GM10266 (cell line): ENCODE measurements around the gene TBL3.

Source experiments
- DNase-seq: peaks from one replicate; pipeline ENCODE4 v3.0.0; 2012; ENCODE audit errors: extremely low spot score
- TF ChIP-seq, protein P1 (sequence below): IDR thresholded peaks from 2 replicates; pipeline ENCODE4 v1.5.1; 2012; ENCODE audit warnings: mild to moderate bottlenecking, low read depth; ENCODE audit not compliant: control insufficient read depth, insufficient read depth; ENCODE audit errors: missing control alignments

The TBL3 gene

DNA sequence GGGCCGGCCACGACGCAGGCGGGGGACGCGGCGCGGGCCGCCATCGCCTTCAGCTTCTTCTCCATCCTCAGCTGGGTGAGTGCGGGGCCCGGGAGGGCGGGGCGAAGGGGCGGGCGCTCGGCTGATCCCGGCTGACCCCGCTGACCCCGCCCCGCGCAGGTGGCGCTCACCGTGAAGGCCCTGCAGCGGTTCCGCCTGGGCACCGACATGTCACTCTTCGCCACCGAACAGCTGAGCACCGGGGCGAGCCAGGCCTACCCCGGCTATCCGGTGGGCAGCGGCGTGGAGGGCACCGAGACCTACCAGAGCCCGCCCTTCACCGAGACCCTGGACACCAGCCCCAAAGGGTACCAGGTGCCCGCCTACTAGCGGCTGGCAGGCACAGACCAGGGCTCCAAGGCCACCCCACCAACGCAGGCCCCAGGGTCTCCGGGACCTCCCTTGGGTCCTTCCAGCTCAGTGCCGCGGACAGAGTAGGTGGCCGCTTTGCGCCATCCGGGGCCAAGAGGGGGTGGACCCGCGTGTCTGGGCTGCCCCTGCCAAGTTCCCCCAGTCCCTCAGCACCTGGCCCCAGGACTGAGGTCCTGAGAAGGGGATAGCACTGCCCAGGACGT is 21.0 kb downstream of the TBL3 start:
- TF ChIP-seq, protein P1, sequence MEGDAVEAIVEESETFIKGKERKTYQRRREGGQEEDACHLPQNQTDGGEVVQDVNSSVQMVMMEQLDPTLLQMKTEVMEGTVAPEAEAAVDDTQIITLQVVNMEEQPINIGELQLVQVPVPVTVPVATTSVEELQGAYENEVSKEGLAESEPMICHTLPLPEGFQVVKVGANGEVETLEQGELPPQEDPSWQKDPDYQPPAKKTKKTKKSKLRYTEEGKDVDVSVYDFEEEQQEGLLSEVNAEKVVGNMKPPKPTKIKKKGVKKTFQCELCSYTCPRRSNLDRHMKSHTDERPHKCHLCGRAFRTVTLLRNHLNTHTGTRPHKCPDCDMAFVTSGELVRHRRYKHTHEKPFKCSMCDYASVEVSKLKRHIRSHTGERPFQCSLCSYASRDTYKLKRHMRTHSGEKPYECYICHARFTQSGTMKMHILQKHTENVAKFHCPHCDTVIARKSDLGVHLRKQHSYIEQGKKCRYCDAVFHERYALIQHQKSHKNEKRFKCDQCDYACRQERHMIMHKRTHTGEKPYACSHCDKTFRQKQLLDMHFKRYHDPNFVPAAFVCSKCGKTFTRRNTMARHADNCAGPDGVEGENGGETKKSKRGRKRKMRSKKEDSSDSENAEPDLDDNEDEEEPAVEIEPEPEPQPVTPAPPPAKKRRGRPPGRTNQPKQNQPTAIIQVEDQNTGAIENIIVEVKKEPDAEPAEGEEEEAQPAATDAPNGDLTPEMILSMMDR, result no peak
- no peak for DNase-seq

DNA sequence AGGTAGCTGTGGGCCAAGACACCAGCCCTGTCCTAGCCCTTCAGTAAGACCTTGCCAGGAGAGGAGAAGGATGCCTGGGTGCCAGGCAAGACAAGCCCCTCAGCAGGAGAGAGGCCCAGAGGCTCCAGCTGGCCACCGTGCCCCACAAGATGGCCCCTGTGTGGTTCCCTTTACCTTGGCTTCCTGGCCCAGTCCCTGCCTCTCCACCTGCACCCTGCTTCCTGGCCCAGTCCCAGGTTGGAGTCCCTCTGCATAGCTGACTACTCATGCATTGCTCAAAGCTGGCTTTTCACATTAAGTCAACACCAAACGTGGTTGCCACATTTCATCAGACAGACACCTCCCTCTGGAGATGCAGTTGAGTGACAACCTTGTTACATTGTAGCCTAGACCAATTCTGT is 21.9 kb downstream of the TBL3 start:
- TF ChIP-seq, protein P1, result no peak
- DNase-seq, result no peak

DNA sequence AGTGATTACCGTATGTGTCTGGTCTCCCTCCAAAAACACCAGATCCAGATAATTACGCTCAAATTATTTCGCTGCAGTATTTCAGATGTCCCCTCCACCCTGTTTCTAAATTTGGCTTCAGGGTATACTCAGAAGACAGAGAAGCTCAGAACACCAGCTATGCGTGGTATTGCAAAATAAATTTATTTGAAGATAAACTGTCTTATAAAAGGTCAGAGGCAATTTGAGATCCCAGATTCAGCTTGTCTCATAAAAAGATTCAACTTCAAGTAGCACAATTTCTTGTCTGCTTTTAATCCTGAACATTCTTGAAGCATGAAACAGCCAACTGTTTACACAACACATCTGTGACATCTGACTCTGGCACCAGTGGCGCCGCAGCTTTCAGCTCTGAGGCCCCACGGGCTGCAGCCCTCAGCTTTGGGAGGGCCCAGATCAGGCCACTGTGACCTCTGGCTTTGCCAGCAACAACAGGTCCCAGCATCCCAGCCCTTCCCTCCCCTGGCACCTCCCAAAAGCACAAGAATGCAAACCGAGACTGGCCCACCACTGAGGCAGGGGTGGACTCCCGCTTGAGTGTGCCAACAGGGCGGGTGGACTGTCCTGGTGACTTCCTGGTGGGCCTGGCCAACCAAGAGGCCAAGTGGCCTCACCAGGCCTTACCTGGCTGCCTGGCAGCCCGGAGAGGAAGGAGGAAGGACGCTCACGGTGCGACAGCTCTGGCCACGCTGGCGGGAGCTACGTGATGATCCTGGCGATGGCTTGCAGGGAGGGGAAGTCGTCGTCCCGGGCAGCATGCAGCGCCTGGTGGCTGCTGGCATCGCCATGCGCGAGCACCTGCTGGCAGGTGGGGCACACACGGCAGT is 25.9 kb downstream of the TBL3 start:
- TF ChIP-seq, protein P1, result no peak
- DNase-seq, result no peak

DNA sequence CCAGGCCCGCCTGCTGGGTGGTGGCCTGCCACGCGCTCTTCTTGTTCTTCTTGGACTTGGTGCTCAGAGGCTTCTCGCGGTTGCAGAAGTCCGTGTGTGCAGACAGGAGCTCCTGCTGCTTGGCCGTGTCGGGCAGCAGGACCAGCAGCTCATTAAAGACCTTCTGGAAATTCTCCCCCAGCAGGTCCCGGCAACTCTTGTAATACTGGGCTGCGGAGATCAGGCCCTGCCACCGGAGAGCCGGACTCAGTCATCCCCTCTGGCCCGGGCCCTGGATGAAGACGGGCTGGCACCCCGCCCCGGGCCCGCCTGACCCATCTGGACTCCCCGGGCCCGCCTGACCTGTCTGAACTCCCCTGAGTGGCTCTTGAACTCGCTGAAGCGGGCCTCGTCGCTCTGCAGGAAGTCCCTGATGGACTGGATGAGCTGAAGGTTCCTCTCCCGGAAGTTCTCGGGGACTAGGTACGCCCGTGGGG is 26.5 kb downstream of the TBL3 start:
- TF ChIP-seq, protein P1, result no peak
- DNase-seq, result no peak

DNA sequence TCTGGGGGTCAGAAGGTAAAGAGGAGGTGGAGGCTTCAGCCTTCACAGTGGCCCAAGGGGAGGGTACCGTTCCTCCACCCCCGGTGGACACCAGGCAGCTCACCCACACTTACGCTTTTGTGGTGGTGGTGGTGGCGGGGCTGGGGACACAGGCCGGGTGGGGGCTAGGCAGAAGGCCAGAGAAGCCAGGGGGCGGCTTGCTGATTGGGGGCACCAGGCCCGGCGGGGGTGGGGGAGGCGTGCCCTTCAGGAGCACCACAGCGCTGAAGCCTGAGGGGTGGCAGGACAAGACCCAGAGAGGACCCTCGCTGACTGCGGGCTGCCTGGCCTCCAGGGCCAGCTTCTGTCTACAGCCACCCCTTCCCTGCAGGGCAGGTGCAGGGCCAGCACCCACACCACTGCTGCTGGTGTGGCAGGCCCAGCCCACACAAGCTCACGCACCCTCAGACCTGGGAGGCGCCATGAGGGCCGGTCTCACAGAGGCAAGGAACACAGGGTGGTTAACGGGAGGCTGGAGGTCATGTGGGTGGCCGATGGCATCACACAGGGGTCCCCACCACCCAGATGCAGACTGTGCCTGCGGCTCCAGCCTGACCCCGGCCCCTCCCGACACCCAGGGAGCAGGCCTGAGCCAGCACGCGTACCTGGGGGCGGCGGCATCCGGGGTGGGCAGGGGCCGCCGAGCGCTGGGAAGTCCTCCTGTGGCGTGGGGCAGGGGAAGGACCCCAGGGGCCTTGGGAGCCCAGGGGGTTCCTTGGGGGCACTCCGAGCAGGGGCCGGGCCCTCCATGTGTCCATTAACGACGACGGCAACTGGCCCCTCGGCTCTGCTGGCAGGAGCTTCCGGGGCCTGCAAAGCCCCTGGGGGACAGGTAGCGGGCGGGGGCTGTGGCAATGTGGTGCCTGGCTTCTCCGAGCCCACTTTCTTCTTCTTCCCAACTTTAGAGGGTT is 27.3 kb downstream of the TBL3 start:
- no peak for DNase-seq

DNA sequence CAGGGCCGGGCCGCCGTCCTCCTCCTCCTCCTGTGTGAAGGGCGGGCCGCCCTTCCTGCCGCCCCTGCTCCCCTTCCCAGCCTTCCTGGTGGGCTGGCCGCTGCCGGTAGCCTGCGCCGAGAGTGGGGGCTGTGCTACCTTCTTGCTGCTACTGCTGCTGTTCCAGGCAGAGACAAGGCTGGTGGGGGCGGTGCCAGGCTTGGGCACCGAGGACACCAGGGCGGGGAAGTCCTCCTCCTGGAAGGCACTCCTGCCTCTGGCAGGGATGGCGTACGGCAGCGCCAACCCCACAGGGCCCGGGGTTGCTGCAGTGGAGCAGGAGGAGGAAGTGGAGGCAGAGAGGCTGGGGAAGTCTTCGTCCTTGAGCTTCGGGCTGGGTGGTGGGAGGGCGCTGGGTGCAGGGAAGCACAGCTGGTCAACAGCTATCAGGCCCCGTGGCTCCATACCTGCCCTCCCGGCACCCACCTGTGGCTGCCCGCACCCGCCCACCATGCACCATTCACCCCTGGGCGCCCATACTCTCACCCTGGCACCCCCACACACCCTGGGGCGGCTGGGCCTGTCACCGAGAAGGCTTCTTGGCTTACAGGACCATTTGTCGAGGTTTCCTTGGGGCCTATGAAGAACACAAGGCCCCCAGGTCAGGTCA is 28.1 kb downstream of the TBL3 start:
- TF ChIP-seq, protein P1, result no peak

More for the DNA sequence above, 27.3 kb downstream of the TBL3 start:
- TF ChIP-seq, protein P1, result no peak

More for the DNA sequence above, 28.1 kb downstream of the TBL3 start:
- no peak for DNase-seq
